Measurements from ENCODE around the gene YIPF2.
"Not testable (repeated sequence)": the region's sequence is repeated elsewhere in the genome, so short reads cannot be mapped to it uniquely, and the experiment has no call there.

The YIPF2 gene

DNA sequence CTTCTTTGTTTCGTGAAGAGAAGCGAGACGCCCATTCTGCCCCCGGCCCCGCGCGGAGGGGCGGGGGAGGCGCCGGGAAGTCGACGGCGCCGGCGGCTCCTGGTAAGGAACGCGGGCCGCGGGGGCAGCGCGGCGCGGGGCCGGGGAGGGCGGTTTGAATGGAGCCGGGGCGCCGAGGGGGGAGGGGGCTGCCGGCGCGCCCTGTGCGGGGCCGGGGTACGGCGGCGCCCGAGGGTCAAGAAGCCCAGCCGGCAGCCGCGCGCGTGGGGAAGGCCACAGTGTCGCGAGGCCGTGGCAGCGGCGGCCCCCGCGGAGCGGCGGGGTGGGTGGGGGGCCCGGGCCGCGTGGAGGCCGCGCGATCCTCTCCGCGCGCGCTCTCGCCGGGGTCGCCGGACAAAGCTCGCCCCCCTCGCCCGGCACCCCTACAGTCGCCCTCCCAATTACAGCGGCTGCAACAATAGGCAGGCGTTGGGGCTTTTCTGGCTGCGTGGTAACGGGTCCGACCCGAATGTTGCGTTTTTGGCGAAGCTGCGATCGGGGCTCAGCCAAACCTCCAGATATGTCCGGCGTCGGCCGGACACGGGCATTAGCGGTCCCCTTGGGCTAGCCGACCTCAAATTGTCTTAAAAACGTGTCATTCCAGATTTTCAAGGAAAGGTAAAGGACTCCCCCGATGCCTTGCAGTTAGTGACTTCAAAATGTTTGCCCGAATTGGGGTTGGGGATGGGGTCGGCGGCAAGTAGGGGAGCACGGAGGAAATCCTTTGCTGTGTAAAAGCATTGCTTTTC lies 32.8 kb upstream of the YIPF2 start:
- no peak for DNase-seq
- no peaks in the 10 kb centered on the region for H3K27me3 ChIP-seq
- intact Hi-C loops (cut with DNase I; ENCODE audit: low total_unique reads): no loop called here
- TF ChIP-seq, protein P1, sequence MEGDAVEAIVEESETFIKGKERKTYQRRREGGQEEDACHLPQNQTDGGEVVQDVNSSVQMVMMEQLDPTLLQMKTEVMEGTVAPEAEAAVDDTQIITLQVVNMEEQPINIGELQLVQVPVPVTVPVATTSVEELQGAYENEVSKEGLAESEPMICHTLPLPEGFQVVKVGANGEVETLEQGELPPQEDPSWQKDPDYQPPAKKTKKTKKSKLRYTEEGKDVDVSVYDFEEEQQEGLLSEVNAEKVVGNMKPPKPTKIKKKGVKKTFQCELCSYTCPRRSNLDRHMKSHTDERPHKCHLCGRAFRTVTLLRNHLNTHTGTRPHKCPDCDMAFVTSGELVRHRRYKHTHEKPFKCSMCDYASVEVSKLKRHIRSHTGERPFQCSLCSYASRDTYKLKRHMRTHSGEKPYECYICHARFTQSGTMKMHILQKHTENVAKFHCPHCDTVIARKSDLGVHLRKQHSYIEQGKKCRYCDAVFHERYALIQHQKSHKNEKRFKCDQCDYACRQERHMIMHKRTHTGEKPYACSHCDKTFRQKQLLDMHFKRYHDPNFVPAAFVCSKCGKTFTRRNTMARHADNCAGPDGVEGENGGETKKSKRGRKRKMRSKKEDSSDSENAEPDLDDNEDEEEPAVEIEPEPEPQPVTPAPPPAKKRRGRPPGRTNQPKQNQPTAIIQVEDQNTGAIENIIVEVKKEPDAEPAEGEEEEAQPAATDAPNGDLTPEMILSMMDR (IDR thresholded peaks at IDR 0.05): no peak
- no peaks in the 10 kb centered on the region for H3K36me3 ChIP-seq
- no peaks in the 10 kb centered on the region for H3K9me3 ChIP-seq
- H3K4me3 ChIP-seq: peak overlapping the region; percentile 74 to 84
- peaks cover 0 to 27% (median 19%) of the 10 kb centered on the region in 4 donors for H3K4me1 ChIP-seq
- H3K27ac ChIP-seq: peak overlapping the region; percentile 73 to 79

GRCh38 chr19:10960314-10961072 lies 32.1 kb upstream of the YIPF2 start, which contains the start of gene SMARCA4:
Gene SMARCA4 (plus strand): TSS chr19:10961030. CDS start chr19:10984152, 23,122 bp downstream.
- DNase-seq: peak; percentile 93 to 99
- Histone ChIP-seq H3K9me3 (no peaks in the 10 kb centered on the region), H3K27ac (peak within 1 kb of the TSS; percentile 86 to 95), H3K4me1 (peaks cover 0 to 27% (median 19%) of the 10 kb centered on the region in 4 donors), H3K36me3 (no peaks in the 10 kb centered on the region), H3K4me3 (peak within 1 kb of the TSS; percentile 74 to 84), H3K27me3 (no peaks in the 10 kb centered on the region)
- intact Hi-C loops (cut with DNase I; ENCODE audit: low total_unique reads): no loop called here
- TF ChIP-seq, protein P1 (IDR thresholded peaks at IDR 0.05): no peak

- H3K9me3 ChIP-seq; intact Hi-C loops (cut with DNase I; ENCODE audit: low total_unique reads); H3K27me3 ChIP-seq; H3K36me3 ChIP-seq; DNase-seq: not testable (repeated sequence)
- peaks cover 0 to 27% (median 19%) of the 10 kb centered on the region in 4 donors for H3K4me1 ChIP-seq
- H3K4me3 ChIP-seq: peak overlapping the region in 1 of 2 donors; percentile 84
- H3K27ac ChIP-seq: peak overlapping the region in 1 of 2 donors; percentile 86
Measured at GRCh38 chr19:10959277-10959968, 31.0 kb upstream of the YIPF2 start.

DNA sequence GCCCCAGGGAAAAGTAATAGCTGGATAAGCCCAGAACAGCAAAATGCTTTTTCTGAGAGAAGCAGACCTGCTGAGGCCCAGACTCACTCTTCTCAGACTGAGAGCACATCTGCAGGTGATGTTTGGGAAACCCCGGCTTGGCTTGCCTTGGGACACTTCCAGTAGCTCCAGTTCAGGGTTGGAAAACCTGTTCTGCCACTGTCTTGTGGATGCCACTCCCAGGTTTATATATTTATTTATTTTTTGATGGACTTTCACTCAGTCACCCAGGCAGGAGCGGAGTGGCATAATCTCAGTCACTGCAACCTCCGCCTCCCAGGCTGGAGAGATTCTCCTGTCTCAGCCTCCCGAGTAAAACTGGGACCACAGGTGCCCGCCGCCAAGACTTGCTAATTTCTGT lies 24.4 kb upstream of the YIPF2 start:
- H3K9me3 ChIP-seq: no peaks in the 10 kb centered on the region

GRCh38 chr19:10946958-10947657 lies 18.7 kb upstream of the YIPF2 start:
- intact Hi-C loops (cut with DNase I; ENCODE audit: low total_unique reads): no loop called here

More for the DNA sequence above, 24.4 kb upstream of the YIPF2 start:
- Histone ChIP-seq H3K4me3 (no peak overlapping the region), H3K36me3 (no peaks in the 10 kb centered on the region), H3K4me1 (no peaks in the 10 kb centered on the region), H3K27ac (no peak overlapping the region), H3K27me3 (no peaks in the 10 kb centered on the region)
- TF ChIP-seq, protein P1 (IDR thresholded peaks at IDR 0.05): no peak
- intact Hi-C loops (cut with DNase I; ENCODE audit: low total_unique reads): no loop called here
- DNase-seq: no peak

More at GRCh38 chr19:10946958-10947657, 18.7 kb upstream of the YIPF2 start:
- Histone ChIP-seq H3K4me1 (peaks cover 0 to 4% (median 0%) of the 10 kb centered on the region in 4 donors), H3K27ac (no peak overlapping the region), H3K27me3 (no peaks in the 10 kb centered on the region), H3K9me3 (no peaks in the 10 kb centered on the region), H3K4me3 (no peak overlapping the region), H3K36me3 (no peaks in the 10 kb centered on the region)
- DNase-seq: no peak
- TF ChIP-seq, protein P1 (IDR thresholded peaks at IDR 0.05): no peak

All from tibial artery (tissue), 4 donors.